Endodermal cell (in vitro differentiated cells): Measurements from ENCODE around the gene NSG1. TPM values are rescaled to one million over a fixed set of nuclear protein-coding genes. Genes with fewer than 3 reads are reported as not detected.

Experiments used
- DNase-seq: peaks from one replicate; pipeline ENCODE4 v3.0.0-alpha.2; 2017
- H3K27ac ChIP-seq: 2 replicates; pipeline ENCODE4 v1.5.1; 2013; ENCODE audit warnings: mild to moderate bottlenecking, low read depth, low read length, moderate library complexity
- H3K27me3 ChIP-seq: 2 replicates; pipeline ENCODE4 v1.6.1; 2013; ENCODE audit warnings: mild to moderate bottlenecking, low read length, moderate library complexity; ENCODE audit not compliant: insufficient read depth, control insufficient read depth, poor library complexity, severe bottlenecking
- H3K36me3 ChIP-seq: 2 replicates; pipeline ENCODE4 v1.7.0; 2013; ENCODE audit warnings: mild to moderate bottlenecking, low read length, moderate library complexity; ENCODE audit not compliant: control insufficient read depth, insufficient read depth
- H3K4me1 ChIP-seq: one replicate; pipeline ENCODE4 v1.7.0; 2013; ENCODE audit warnings: low read length; ENCODE audit not compliant: control insufficient read depth, insufficient read depth
- H3K4me3 ChIP-seq: 2 replicates; pipeline ENCODE4 v1.5.1; 2013; ENCODE audit warnings: mild to moderate bottlenecking, low read length, moderate library complexity
- H3K9ac ChIP-seq: 2 replicates; pipeline ENCODE4 v1.6.1; 2013; ENCODE audit warnings: mild to moderate bottlenecking, low read length, moderate library complexity; ENCODE audit not compliant: poor library complexity, severe bottlenecking; ENCODE audit errors: extremely low read depth
- H3K9me3 ChIP-seq: 2 replicates; pipeline ENCODE4 v1.6.1; 2013; ENCODE audit warnings: mild to moderate bottlenecking, low read length, moderate library complexity; ENCODE audit not compliant: control insufficient read depth
- H3K27ac Mint-ChIP-seq: 2 replicates; pipeline ENCODE4 v1.8.0; 2020; ENCODE audit warnings: mixed read lengths
- H3K27me3 Mint-ChIP-seq: 2 replicates; pipeline ENCODE4 v1.8.0; 2021; ENCODE audit warnings: mild to moderate bottlenecking, mixed read lengths; ENCODE audit not compliant: insufficient read depth
- H3K36me3 Mint-ChIP-seq: 2 replicates; pipeline ENCODE4 v1.8.0; 2020; ENCODE audit warnings: low read depth, mixed read lengths
- H3K4me1 Mint-ChIP-seq: 2 replicates; pipeline ENCODE4 v1.8.0; 2020; ENCODE audit warnings: mixed read lengths
- H3K4me3 Mint-ChIP-seq: 2 replicates; pipeline ENCODE4 v1.8.0; 2020; ENCODE audit warnings: mild to moderate bottlenecking, moderate library complexity, mixed read lengths
- H3K9me3 Mint-ChIP-seq: 2 replicates; pipeline ENCODE4 v1.8.0; 2020; ENCODE audit warnings: mild to moderate bottlenecking, mixed read lengths
- CTCF ChIP-seq: fragments of 200-600 bp; sonication (generic); conservative IDR thresholded peaks from 2 replicates; pipeline ENCODE4 v1.5.0; 2021; ENCODE audit warnings: antibody characterized with exemption, mild to moderate bottlenecking
- WGBS, 2 experiments: methylation state at CpG; one replicate each; pipeline versions ENCODE4 v1.1.5 to v1.1.7; 2013; ENCODE audit warnings: missing lambda C conversion rate in 2 of 2, mixed read lengths in 1 of 2; ENCODE audit not compliant: insufficient coverage in 1 of 2, insufficient read length in 1 of 2; 5-methylcytosine and 5-hydroxymethylcytosine counted together
- total RNA-seq, 2 donors: library from RNA; stranded (reverse); fragmentation: NEBNext Ultra II Directional in 1 of 2; extraction: Animal tissue kit (Norgen Biotek cat#: 25700) in 1 of 2; gene quantifications; 2 replicates in 1 of 2; 3 replicates in 1 of 2; pipeline ENCODE4 v1.2.1, GENCODE V29; 2021

The NSG1 gene
- total RNA-seq, 2 donors from 2014 or later = 1.8 to 6.0 TPM

DNA sequence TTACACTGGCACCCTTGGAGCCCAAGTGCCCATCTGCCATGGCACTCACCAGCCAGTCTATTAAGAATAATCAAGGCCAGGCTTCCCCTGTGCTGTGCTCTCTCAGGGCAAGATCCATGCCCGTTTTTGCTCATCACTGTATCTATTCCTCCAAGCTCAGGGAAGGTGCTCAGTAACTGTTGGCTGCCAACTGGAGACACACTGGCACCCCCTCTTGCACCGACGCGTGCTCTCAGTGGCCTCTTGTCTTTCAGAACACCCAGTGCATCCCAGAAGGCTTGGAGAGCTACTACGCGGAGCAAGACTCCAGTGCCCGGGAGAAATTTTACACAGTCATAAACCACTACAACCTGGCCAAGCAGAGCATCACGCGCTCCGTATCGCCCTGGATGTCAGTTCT lies 30.1 kb downstream of the NSG1 start:
- peak; percentile 42 for DNase-seq
- Mint-ChIP-seq H3K27ac (no peak overlapping the region), H3K36me3 (peaks cover 40% of the 10 kb centered on the region), H3K4me1 (peaks cover 20% of the 10 kb centered on the region), H3K4me3 (no peak overlapping the region), H3K27me3 (no peaks in the 10 kb centered on the region), H3K9me3 (peaks cover 5% of the 10 kb centered on the region)
- 92 to 96% methylated on average over 9 to 11 of the region's 11 CpGs for WGBS, 2 experiments
- peaks cover 4% of the 10 kb centered on the region for H3K4me1 ChIP-seq
- no peaks in the 10 kb centered on the region for H3K27me3 ChIP-seq
- H3K36me3 ChIP-seq = peaks cover 29% of the 10 kb centered on the region
- no peak overlapping the region for H3K27ac ChIP-seq
- H3K9me3 ChIP-seq = no peaks in the 10 kb centered on the region
- H3K9ac ChIP-seq = no peak overlapping the region
- no peak for TF ChIP-seq CTCF
- H3K4me3 ChIP-seq = no peak overlapping the region

GRCh38 chr4:4417886-4418285 lies 31.0 kb downstream of the NSG1 start:
- no peak overlapping the region for H3K4me3 Mint-ChIP-seq
- H3K27ac Mint-ChIP-seq = no peak overlapping the region
- Histone ChIP-seq H3K36me3 (peaks cover 32% of the 10 kb centered on the region), H3K27ac (no peak overlapping the region), H3K4me3 (no peak overlapping the region), H3K4me1 (peaks cover 4% of the 10 kb centered on the region), H3K9me3 (no peaks in the 10 kb centered on the region), H3K27me3 (no peaks in the 10 kb centered on the region), H3K9ac (no peak overlapping the region)
- no peaks in the 10 kb centered on the region for H3K27me3 Mint-ChIP-seq
- no peak for TF ChIP-seq CTCF
- peaks cover 48% of the 10 kb centered on the region for H3K36me3 Mint-ChIP-seq
- peaks cover 5% of the 10 kb centered on the region for H3K9me3 Mint-ChIP-seq
- peaks cover 20% of the 10 kb centered on the region for H3K4me1 Mint-ChIP-seq
- WGBS, 2 experiments = 60 to 62% methylated on average over 1 to 4 of the region's 7 CpGs
- peak; percentile 49 for DNase-seq

GRCh38 chr4:4418676-4419390 lies 31.9 kb downstream of the NSG1 start:
- no peak overlapping the region for H3K9ac ChIP-seq
- H3K4me1 ChIP-seq = peaks cover 4% of the 10 kb centered on the region
- no peak overlapping the region for H3K27ac ChIP-seq
- TF ChIP-seq CTCF = no peak
- H3K9me3 ChIP-seq = no peaks in the 10 kb centered on the region
- no peaks in the 10 kb centered on the region for H3K27me3 ChIP-seq
- H3K27ac Mint-ChIP-seq = no peak overlapping the region
- 94 to 98% methylated on average over 15 to 19 of the region's 19 CpGs for WGBS, 2 experiments
- no peak overlapping the region for H3K4me3 Mint-ChIP-seq
- H3K4me1 Mint-ChIP-seq = peaks cover 27% of the 10 kb centered on the region
- no peak overlapping the region for H3K4me3 ChIP-seq
- DNase-seq = peak; percentile 38
- H3K36me3 Mint-ChIP-seq = peaks cover 53% of the 10 kb centered on the region
- no peaks in the 10 kb centered on the region for H3K27me3 Mint-ChIP-seq
- peaks cover 34% of the 10 kb centered on the region for H3K36me3 ChIP-seq
- peaks cover 5% of the 10 kb centered on the region for H3K9me3 Mint-ChIP-seq
